Progenitor cell of endocrine pancreas (in vitro differentiated cells): Measurements from ENCODE around the gene GNAS. TPM values are rescaled to one million over a fixed set of nuclear protein-coding genes. Genes with fewer than 3 reads are reported as not detected.

Source experiments
- DNase-seq: peaks from one replicate; pipeline ENCODE4 v3.0.0; 2021; ENCODE audit warnings: low spot score; ENCODE audit not compliant: unreplicated experiment
- H3K27ac Mint-ChIP-seq: 2 replicates; pipeline ENCODE4 v1.8.0; 2021; ENCODE audit warnings: mild to moderate bottlenecking, moderate library complexity, mixed read lengths
- H3K27me3 Mint-ChIP-seq: 2 replicates; pipeline ENCODE4 v1.8.0; 2021; ENCODE audit warnings: mixed read lengths
- H3K36me3 Mint-ChIP-seq: 2 replicates; pipeline ENCODE4 v1.8.0; 2022; ENCODE audit warnings: mixed read lengths; ENCODE audit not compliant: insufficient read depth
- H3K4me1 Mint-ChIP-seq: 2 replicates; pipeline ENCODE4 v1.8.0; 2021; ENCODE audit warnings: low read depth, mixed read lengths
- H3K4me3 Mint-ChIP-seq: 2 replicates; pipeline ENCODE4 v1.8.0; 2021; ENCODE audit warnings: low read depth, mild to moderate bottlenecking, moderate library complexity, mixed read lengths
- H3K9me3 Mint-ChIP-seq: 2 replicates; pipeline ENCODE4 v1.8.0; 2021; ENCODE audit warnings: low read depth, mixed read lengths
- CTCF ChIP-seq: fragments of 200-600 bp; sonication (generic); IDR thresholded peaks from one replicate; pipeline ENCODE4 v1.5.0; 2021; ENCODE audit warnings: antibody characterized with exemption, mild to moderate bottlenecking; ENCODE audit not compliant: unreplicated experiment
- total RNA-seq: library from RNA; stranded (reverse); gene quantifications from 2 replicates; pipeline ENCODE4 v1.2.1, GENCODE V29; 2021

GNAS gene
- total RNA-seq, 1 donor from 2014 or later: 1,570 TPM

GRCh38 chr20:58840816-58841538 lies 11.5 kb upstream of the GNAS start:
- no peaks in the 10 kb centered on the region for H3K9me3 Mint-ChIP-seq
- no peak overlapping the region for H3K4me3 Mint-ChIP-seq
- TF ChIP-seq CTCF: no peak
- H3K36me3 Mint-ChIP-seq: peaks cover 19% of the 10 kb centered on the region
- H3K4me1 Mint-ChIP-seq: peaks cover 11% of the 10 kb centered on the region
- no peak for DNase-seq
- H3K27me3 Mint-ChIP-seq: peaks cover 78% of the 10 kb centered on the region
- no peak overlapping the region for H3K27ac Mint-ChIP-seq

GRCh38 chr20:58841539-58842264 lies 10.8 kb upstream of the GNAS start:
- peaks cover 82% of the 10 kb centered on the region for H3K27me3 Mint-ChIP-seq
- H3K36me3 Mint-ChIP-seq: peaks cover 20% of the 10 kb centered on the region
- TF ChIP-seq CTCF: no peak
- peaks cover 11% of the 10 kb centered on the region for H3K4me1 Mint-ChIP-seq
- H3K4me3 Mint-ChIP-seq: no peak overlapping the region
- DNase-seq: no peak
- no peak overlapping the region for H3K27ac Mint-ChIP-seq
- H3K9me3 Mint-ChIP-seq: no peaks in the 10 kb centered on the region

GRCh38 chr20:58842276-58842675 lies 10.2 kb upstream of the GNAS start:
- Mint-ChIP-seq H3K36me3 (peaks cover 20% of the 10 kb centered on the region), H3K4me1 (peaks cover 11% of the 10 kb centered on the region), H3K4me3 (no peak overlapping the region), H3K27me3 (peaks cover 86% of the 10 kb centered on the region), H3K27ac (no peak overlapping the region), H3K9me3 (no peaks in the 10 kb centered on the region)
- TF ChIP-seq CTCF: no peak
- DNase-seq: no peak

GRCh38 chr20:58843128-58843556 lies 9.4 kb upstream of the GNAS start:
- Mint-ChIP-seq H3K4me1 (peaks cover 11% of the 10 kb centered on the region), H3K27me3 (peaks cover 86% of the 10 kb centered on the region), H3K9me3 (no peaks in the 10 kb centered on the region), H3K36me3 (peaks cover 20% of the 10 kb centered on the region), H3K4me3 (no peak overlapping the region), H3K27ac (no peak overlapping the region)
- TF ChIP-seq CTCF: no peak
- no peak for DNase-seq

GRCh38 chr20:58845706-58846105 lies 6.8 kb upstream of the GNAS start:
- Mint-ChIP-seq H3K4me3 (no peak overlapping the region), H3K4me1 (peaks cover 17% of the 10 kb centered on the region), H3K27ac (no peak overlapping the region), H3K36me3 (peaks cover 15% of the 10 kb centered on the region), H3K27me3 (peaks cover 80% of the 10 kb centered on the region), H3K9me3 (no peaks in the 10 kb centered on the region)
- TF ChIP-seq CTCF: no peak
- no peak for DNase-seq
